Measurements from ENCODE around the gene ZBTB43.
A peak's percentile ranks its signal among the peaks of the same experiment; 100 is the strongest.
"Not testable (repeated sequence)": the region's sequence is repeated elsewhere in the genome, so short reads cannot be mapped to it uniquely, and the experiment has no call there.

Gene ZBTB43

GRCh38 chr9:126804696-126805553 is at the start of gene ZBTB43:
Gene ZBTB43, plus strand, starts transcription at chr9:126805040. Its CDS starts 27,470 bp downstream, at chr9:126832510.
- peak; percentile 96 for DNase-seq

GRCh38 chr9:126755317-126755875 is 49.4 kb upstream of the ZBTB43 start:
- no peak for DNase-seq

GRCh38 chr9:126756238-126756637 is 48.6 kb upstream of the ZBTB43 start:
- no peak for DNase-seq

GRCh38 chr9:126756876-126757415 is 47.9 kb upstream of the ZBTB43 start:
- DNase-seq: peak; percentile 82

- DNase-seq: no peak
These were observed 45.8 kb upstream of the ZBTB43 start for GRCh38 chr9:126758916-126759585.

- no peak for DNase-seq
These were observed 43.6 kb upstream of the ZBTB43 start for GRCh38 chr9:126761274-126761673.

- DNase-seq: peak; percentile 24
These were observed 41.6 kb upstream of the ZBTB43 start for GRCh38 chr9:126763130-126763764.

GRCh38 chr9:126773004-126773607 is 31.7 kb upstream of the ZBTB43 start:
- DNase-seq: peak; percentile 3

- DNase-seq: no peak
These were observed 28.9 kb upstream of the ZBTB43 start for GRCh38 chr9:126775926-126776325.

GRCh38 chr9:126777733-126778132 is 27.1 kb upstream of the ZBTB43 start:
- peak; percentile 13 for DNase-seq

- no peak for DNase-seq
These were observed 26.7 kb upstream of the ZBTB43 start for GRCh38 chr9:126778141-126778540.

- DNase-seq: not testable (repeated sequence)
These were observed 26.1 kb upstream of the ZBTB43 start for GRCh38 chr9:126778696-126779095.

- peak; percentile 74 for DNase-seq
These were observed 23.4 kb upstream of the ZBTB43 start for GRCh38 chr9:126781186-126782052.

- no peak for DNase-seq
These were observed 22.8 kb upstream of the ZBTB43 start for GRCh38 chr9:126782053-126782388.

GRCh38 chr9:126783949-126784348 is 20.9 kb upstream of the ZBTB43 start:
- no peak for DNase-seq

GRCh38 chr9:126784401-126784800 is 20.4 kb upstream of the ZBTB43 start:
- no peak for DNase-seq

GRCh38 chr9:126784841-126785240 is 20.0 kb upstream of the ZBTB43 start:
- DNase-seq: not testable (repeated sequence)

- no peak for DNase-seq
These were observed 16.8 kb upstream of the ZBTB43 start for GRCh38 chr9:126788046-126788445.

- no peak for DNase-seq
These were observed 16.0 kb upstream of the ZBTB43 start for GRCh38 chr9:126788634-126789349.

- DNase-seq: no peak
These were observed 14.3 kb upstream of the ZBTB43 start for GRCh38 chr9:126790561-126790960.
